GM12878 (cell line): Measurements from ENCODE around the gene RPL18. TPM values are rescaled to one million over a fixed set of nuclear protein-coding genes. Genes with fewer than 3 reads are reported as not detected.

Experiments used
- CBX3 ChIP-seq: fragments of 200-600 bp; sonication (generic); IDR thresholded peaks from 2 replicates; pipeline ENCODE4 v1.6.1; 2016; ENCODE audit warnings: low read depth, borderline replicate concordance
- CREB1 ChIP-seq: IDR thresholded peaks from 2 replicates; pipeline ENCODE4 v1.6.1; 2012; ENCODE audit warnings: low read depth, mild to moderate bottlenecking, inconsistent platforms
- FOS ChIP-seq: IDR thresholded peaks from 3 replicates; pipeline ENCODE4 v1.6.1; 2011; ENCODE audit warnings: borderline replicate concordance; ENCODE audit not compliant: insufficient read length; ENCODE audit errors: extremely low read depth
- IKZF1 ChIP-seq: fragments of 450-650 bp; conservative IDR thresholded peaks from 2 replicates; pipeline ENCODE4 v1.6.1; 2017; ENCODE audit warnings: antibody characterized with exemption, mild to moderate bottlenecking
- IRF4 ChIP-seq: IDR thresholded peaks from 2 replicates; pipeline ENCODE4 v1.6.1; 2011; ENCODE audit warnings: low read depth, low read length
- JUNB ChIP-seq: IDR thresholded peaks from 2 replicates; pipeline ENCODE4 v1.6.1; 2016; ENCODE audit warnings: antibody characterized with exemption, mild to moderate bottlenecking
- KDM1A ChIP-seq: fragments of 200-600 bp; sonication (generic); IDR thresholded peaks from 2 replicates; pipeline ENCODE4 v1.6.1; 2016; ENCODE audit warnings: borderline replicate concordance
- NFYA ChIP-seq: IDR thresholded peaks from 2 replicates; pipeline ENCODE4 v1.6.1; 2011; ENCODE audit warnings: low read depth, mild to moderate bottlenecking, low read length, improper control_type of control experiment, borderline replicate concordance
- NR2C1 ChIP-seq: fragments of 450-650 bp; IDR thresholded peaks from 2 replicates; pipeline ENCODE4 v1.6.1; 2017; ENCODE audit warnings: antibody characterized with exemption, mild to moderate bottlenecking, moderate library complexity
- PBX3 ChIP-seq: IDR thresholded peaks from 2 replicates; pipeline ENCODE4 v1.6.1; 2011; ENCODE audit warnings: mild to moderate bottlenecking, low read depth, low read length, moderate library complexity; ENCODE audit not compliant: insufficient replicate concordance
- SIX5 ChIP-seq: IDR thresholded peaks from 2 replicates; pipeline ENCODE4 v1.6.1; 2011; ENCODE audit warnings: mild to moderate bottlenecking, low read depth, low read length, moderate library complexity; ENCODE audit not compliant: severe bottlenecking
- SMARCA5 ChIP-seq: fragments of 450-650 bp; IDR thresholded peaks from 2 replicates; pipeline ENCODE4 v1.6.1; 2017; ENCODE audit warnings: mild to moderate bottlenecking
- SP1 ChIP-seq: IDR thresholded peaks from one replicate; pipeline ENCODE4 v1.6.1; 2011; ENCODE audit warnings: low read depth, low read length
- TAF1 ChIP-seq: IDR thresholded peaks from 2 replicates; pipeline ENCODE4 v1.6.1; 2011; ENCODE audit warnings: mild to moderate bottlenecking, low read depth, low read length, borderline replicate concordance
- YY1 ChIP-seq: IDR thresholded peaks from 2 replicates; pipeline ENCODE4 v1.6.1; 2011; ENCODE audit warnings: low read depth, mild to moderate bottlenecking, low read length
- ZBTB40 ChIP-seq: fragments of 450-650 bp; IDR thresholded peaks from 2 replicates; pipeline ENCODE4 v1.6.1; 2016; ENCODE audit warnings: mild to moderate bottlenecking, moderate library complexity, borderline replicate concordance
- ZNF384 ChIP-seq: IDR thresholded peaks from 2 replicates; pipeline ENCODE4 v1.6.1; 2012; ENCODE audit warnings: low read depth, mild to moderate bottlenecking, low read length, improper control_type of control experiment, borderline replicate concordance
- ZSCAN29 ChIP-seq: fragments of 450-650 bp; IDR thresholded peaks from 2 replicates; pipeline ENCODE4 v1.6.1; 2017; ENCODE audit warnings: mild to moderate bottlenecking, moderate library complexity
- polyA plus RNA-seq, 11 experiments: library from polyadenylated mRNA; depleted of rRNA in 4 of 11; unstranded in 6 of 11; stranded (reverse) in 5 of 11; fragments of >200 nt; fragmentation: Nextera tagmentation in 4 of 11; fragmentation: Illumina TruSeq in 1 of 11; extraction: Ambion mirVana in 4 of 11; extraction: Trizol in 1 of 11; gene quantifications; 1 replicate in 1 of 11; 2 replicates in 10 of 11; pipeline versions ENCODE4 v1.2.1 to v1.2.3, GENCODE V29; 2011 to 2016; ENCODE audit warnings: inconsistent platforms in 2 of 11, missing spikeins in 2 of 11, low read depth in 1 of 11
- total RNA-seq, 4 experiments: library from RNA; depleted of rRNA in 3 of 4; stranded (reverse); fragments of >200 nt in 3 of 4; fragmentation: Illumina TruSeq in 1 of 4; extraction: Trizol in 1 of 4; gene quantifications; 2 replicates each; pipeline versions ENCODE4 v1.2.1 to v1.2.3, GENCODE V29; 2013 to 2021
- TF ChIP-seq, protein P1 (sequence below): IDR thresholded peaks from 2 replicates; pipeline ENCODE4 v1.6.1; 2012; ENCODE audit warnings: low read depth, low read length, improper control_type of control experiment
- TF ChIP-seq, protein P2 (sequence below): IDR thresholded peaks from 2 replicates; pipeline ENCODE4 v1.6.1; 2012; ENCODE audit warnings: improper control_type of control experiment, low read depth, low read length; ENCODE audit not compliant: insufficient replicate concordance

The RPL18 gene
- total and polyA plus RNA-seq, 10 of the 15 experiments (the other 5 are each of a cell fraction or from before 2014, with no cell fraction given): 393 to 4,267 (median 2,019) TPM

DNA sequence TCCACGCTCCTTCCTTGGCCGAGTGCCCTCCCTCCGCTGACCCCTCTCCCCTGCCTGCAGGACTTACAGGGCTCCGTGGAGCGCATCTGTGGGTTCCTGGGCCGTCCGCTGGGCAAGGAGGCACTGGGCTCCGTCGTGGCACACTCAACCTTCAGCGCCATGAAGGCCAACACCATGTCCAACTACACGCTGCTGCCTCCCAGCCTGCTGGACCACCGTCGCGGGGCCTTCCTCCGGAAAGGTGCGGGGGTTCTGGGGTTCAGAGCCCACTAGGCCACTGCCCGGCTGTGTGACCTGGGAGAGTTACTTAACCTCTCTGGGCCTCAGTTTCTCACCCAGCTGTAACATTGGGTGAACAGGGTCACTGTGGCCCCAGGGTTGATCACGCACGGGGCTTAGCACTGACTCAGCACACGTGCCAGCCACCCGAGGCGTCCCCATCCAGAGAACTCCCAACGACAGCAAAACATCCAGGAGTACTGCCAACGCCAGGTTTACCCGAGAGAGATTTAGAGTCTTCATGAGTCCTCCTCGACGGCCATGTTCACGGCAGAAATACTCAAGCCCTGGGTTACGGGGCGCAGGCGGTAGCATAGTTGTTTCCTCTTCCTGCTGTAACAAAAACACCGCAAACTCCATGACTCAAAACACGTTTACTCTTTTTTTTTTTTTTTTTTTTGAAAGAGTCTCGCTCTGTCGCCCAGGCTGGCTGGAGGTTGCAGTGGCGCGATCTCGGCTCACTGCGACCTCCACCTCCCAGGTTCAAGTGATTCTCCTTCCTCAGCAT is 22.1 kb downstream of the RPL18 start (continued):
- peak; percentile 21; the same call in 1 of the 2 replicates for TF ChIP-seq ZBTB40
- no peak for TF ChIP-seq SP1
- 0 out of 2 replicates have a peak, but pooled peaks have one; percentile 21 for TF ChIP-seq IRF4
- TF ChIP-seq PBX3: no peak
- TF ChIP-seq, protein P1, sequence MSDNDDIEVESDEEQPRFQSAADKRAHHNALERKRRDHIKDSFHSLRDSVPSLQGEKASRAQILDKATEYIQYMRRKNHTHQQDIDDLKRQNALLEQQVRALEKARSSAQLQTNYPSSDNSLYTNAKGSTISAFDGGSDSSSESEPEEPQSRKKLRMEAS: no peak
- 0 out of 2 replicates have a peak, but pooled peaks have one; percentile 16 for TF ChIP-seq IKZF1
- TF ChIP-seq, protein P2, sequence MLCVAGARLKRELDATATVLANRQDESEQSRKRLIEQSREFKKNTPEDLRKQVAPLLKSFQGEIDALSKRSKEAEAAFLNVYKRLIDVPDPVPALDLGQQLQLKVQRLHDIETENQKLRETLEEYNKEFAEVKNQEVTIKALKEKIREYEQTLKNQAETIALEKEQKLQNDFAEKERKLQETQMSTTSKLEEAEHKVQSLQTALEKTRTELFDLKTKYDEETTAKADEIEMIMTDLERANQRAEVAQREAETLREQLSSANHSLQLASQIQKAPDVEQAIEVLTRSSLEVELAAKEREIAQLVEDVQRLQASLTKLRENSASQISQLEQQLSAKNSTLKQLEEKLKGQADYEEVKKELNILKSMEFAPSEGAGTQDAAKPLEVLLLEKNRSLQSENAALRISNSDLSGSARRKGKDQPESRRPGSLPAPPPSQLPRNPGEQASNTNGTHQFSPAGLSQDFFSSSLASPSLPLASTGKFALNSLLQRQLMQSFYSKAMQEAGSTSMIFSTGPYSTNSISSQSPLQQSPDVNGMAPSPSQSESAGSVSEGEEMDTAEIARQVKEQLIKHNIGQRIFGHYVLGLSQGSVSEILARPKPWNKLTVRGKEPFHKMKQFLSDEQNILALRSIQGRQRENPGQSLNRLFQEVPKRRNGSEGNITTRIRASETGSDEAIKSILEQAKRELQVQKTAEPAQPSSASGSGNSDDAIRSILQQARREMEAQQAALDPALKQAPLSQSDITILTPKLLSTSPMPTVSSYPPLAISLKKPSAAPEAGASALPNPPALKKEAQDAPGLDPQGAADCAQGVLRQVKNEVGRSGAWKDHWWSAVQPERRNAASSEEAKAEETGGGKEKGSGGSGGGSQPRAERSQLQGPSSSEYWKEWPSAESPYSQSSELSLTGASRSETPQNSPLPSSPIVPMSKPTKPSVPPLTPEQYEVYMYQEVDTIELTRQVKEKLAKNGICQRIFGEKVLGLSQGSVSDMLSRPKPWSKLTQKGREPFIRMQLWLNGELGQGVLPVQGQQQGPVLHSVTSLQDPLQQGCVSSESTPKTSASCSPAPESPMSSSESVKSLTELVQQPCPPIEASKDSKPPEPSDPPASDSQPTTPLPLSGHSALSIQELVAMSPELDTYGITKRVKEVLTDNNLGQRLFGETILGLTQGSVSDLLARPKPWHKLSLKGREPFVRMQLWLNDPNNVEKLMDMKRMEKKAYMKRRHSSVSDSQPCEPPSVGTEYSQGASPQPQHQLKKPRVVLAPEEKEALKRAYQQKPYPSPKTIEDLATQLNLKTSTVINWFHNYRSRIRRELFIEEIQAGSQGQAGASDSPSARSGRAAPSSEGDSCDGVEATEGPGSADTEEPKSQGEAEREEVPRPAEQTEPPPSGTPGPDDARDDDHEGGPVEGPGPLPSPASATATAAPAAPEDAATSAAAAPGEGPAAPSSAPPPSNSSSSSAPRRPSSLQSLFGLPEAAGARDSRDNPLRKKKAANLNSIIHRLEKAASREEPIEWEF: no peak
- TF ChIP-seq SMARCA5: no peak
- no peak for TF ChIP-seq SIX5
- no peak for TF ChIP-seq CBX3
- TF ChIP-seq JUNB: peak; percentile 72
- TF ChIP-seq TAF1: peak; percentile 49; the same call in 1 of the 2 replicates
- TF ChIP-seq KDM1A: no peak
- no peak for TF ChIP-seq NR2C1
- no peak for TF ChIP-seq NFYA
- TF ChIP-seq CREB1: no peak
- TF ChIP-seq ZSCAN29: no peak
- TF ChIP-seq FOS: no peak
- peak; percentile 74 for TF ChIP-seq ZNF384
- peak; percentile 74 for TF ChIP-seq YY1
